Thoracic aorta (tissue), 2 donors: ENCODE results near the gene PAK1IP1. TPM values are rescaled to one million over a fixed set of nuclear protein-coding genes. Genes with fewer than 3 reads are reported as not detected.

Experiments used
- ATAC-seq: fragments of 150-250 bp; one replicate; pipeline ENCODE4 v1.8.0; 2017; ENCODE audit warnings: low read depth; ENCODE audit not compliant: insufficient number of reproducible peaks, low FRiP score
- DNase-seq: peaks from one replicate; pipeline ENCODE4 v3.0.0-alpha.2; 2020; ENCODE audit warnings: low spot score
- H3K27ac ChIP-seq, 2 donors: fragments of 200-600 bp; sonication (generic); 1 replicate in 1 of 2; 2 replicates in 1 of 2; pipeline ENCODE4 v1.5.1; 2016; ENCODE audit warnings: mild to moderate bottlenecking in 2 of 2, moderate library complexity in 2 of 2
- H3K27me3 ChIP-seq: fragments of 200-600 bp; sonication (generic); replicated peaks from 2 replicates; pipeline ENCODE4 v1.6.0; 2016; ENCODE audit warnings: mild to moderate bottlenecking; ENCODE audit not compliant: insufficient read depth
- H3K36me3 ChIP-seq: fragments of 200-600 bp; sonication (generic); one replicate; pipeline ENCODE4 v1.5.1; 2016
- H3K4me1 ChIP-seq, 2 donors: fragments of 200-600 bp; sonication (generic); 1 replicate in 1 of 2; 2 replicates in 1 of 2; pipeline versions ENCODE4 v1.5.1 to v1.6.0; 2016; ENCODE audit warnings: low read depth in 2 of 2, mild to moderate bottlenecking in 1 of 2; ENCODE audit not compliant: control insufficient read depth in 1 of 2
- H3K4me3 ChIP-seq: fragments of 200-600 bp; sonication (generic); 2 replicates; pipeline ENCODE4 v1.5.1; 2016; ENCODE audit warnings: mild to moderate bottlenecking
- H3K9me3 ChIP-seq: fragments of 200-600 bp; sonication (generic); 2 replicates; pipeline ENCODE4 v1.5.1; 2016
- CTCF ChIP-seq: fragments of 200-600 bp; sonication (generic); IDR thresholded peaks from one replicate; pipeline ENCODE4 v1.5.1; 2019; ENCODE audit warnings: antibody characterized with exemption
- total RNA-seq, 2 donors: library from RNA; depleted of rRNA; stranded (reverse); fragments of >200 nt; gene quantifications; one replicate each; pipeline versions ENCODE4 v1.1.0 to v1.2.3, GENCODE V29; 2016

The PAK1IP1 gene
- total RNA-seq, 2 donors from 2014 or later: 7.3 to 19.4 TPM

- no peak for TF ChIP-seq CTCF
Observed at GRCh38 chr6:10687582-10687981, 7.2 kb upstream of the PAK1IP1 start.

GRCh38 chr6:10690651-10691445 is 3.9 kb upstream of the PAK1IP1 start:
- H3K9me3 ChIP-seq: no peaks in the 10 kb centered on the region
- TF ChIP-seq CTCF: no peak
- H3K4me3 ChIP-seq: no peak overlapping the region
- DNase-seq (no peak), ATAC-seq (no peak)
- no peak overlapping the region for H3K27ac ChIP-seq
- H3K4me1 ChIP-seq: peaks cover 13 to 19% of the 10 kb centered on the region in 2 donors
- H3K27me3 ChIP-seq: no peaks in the 10 kb centered on the region
- H3K36me3 ChIP-seq: no peaks in the 10 kb centered on the region

More at GRCh38 chr6:10687582-10687981, 7.2 kb upstream of the PAK1IP1 start:
- no peaks in the 10 kb centered on the region for H3K27me3 ChIP-seq
- no peaks in the 10 kb centered on the region for H3K4me1 ChIP-seq
- DNase-seq (no peak), ATAC-seq (no peak)
- H3K36me3 ChIP-seq: no peaks in the 10 kb centered on the region
- H3K9me3 ChIP-seq: no peaks in the 10 kb centered on the region
- no peak overlapping the region for H3K27ac ChIP-seq
- H3K4me3 ChIP-seq: no peak overlapping the region

GRCh38 chr6:10692965-10693538 is 1.7 kb upstream of the PAK1IP1 start:
- TF ChIP-seq CTCF: no peak
- no peaks in the 10 kb centered on the region for H3K27me3 ChIP-seq
- H3K4me3 ChIP-seq: peak overlapping the region; percentile 81
- peaks cover 17 to 28% of the 10 kb centered on the region in 2 donors for H3K4me1 ChIP-seq
- no peak for DNase-seq
- no peaks in the 10 kb centered on the region for H3K9me3 ChIP-seq
- H3K27ac ChIP-seq: no peak overlapping the region
- H3K36me3 ChIP-seq: no peaks in the 10 kb centered on the region
- ATAC-seq: no peak

- Histone ChIP-seq H3K27me3 (no peaks in the 10 kb centered on the region), H3K27ac (peak overlapping the region; percentile 76 to 97), H3K4me1 (peaks cover 17 to 28% of the 10 kb centered on the region in 2 donors), H3K9me3 (no peaks in the 10 kb centered on the region), H3K36me3 (no peaks in the 10 kb centered on the region), H3K4me3 (peak overlapping the region; percentile 81)
- DNase-seq (no peak), ATAC-seq (no peak)
- no peak for TF ChIP-seq CTCF
Observed at GRCh38 chr6:10695086-10695657, 400 bp downstream of the PAK1IP1 start.

GRCh38 chr6:10696655-10697054 is 1.9 kb downstream of the PAK1IP1 start:
- Histone ChIP-seq H3K4me1 (peaks cover 17 to 28% of the 10 kb centered on the region in 2 donors), H3K4me3 (no peak overlapping the region), H3K9me3 (no peaks in the 10 kb centered on the region), H3K36me3 (peaks cover 9% of the 10 kb centered on the region), H3K27me3 (no peaks in the 10 kb centered on the region), H3K27ac (no peak overlapping the region)
- DNase-seq (no peak), ATAC-seq (no peak)
- TF ChIP-seq CTCF: no peak
